Mesendoderm (in vitro differentiated cells): ENCODE measurements around the gene MYO7A.
A peak's percentile ranks its signal among the peaks of the same experiment; 100 is the strongest.

Experiments used
- DNase-seq: peaks from one replicate; pipeline ENCODE4 v3.0.0; 2013
- H2AK5ac ChIP-seq: 2 replicates; pipeline ENCODE4 v1.6.1; 2013; ENCODE audit warnings: low read length, inconsistent platforms
- H2BK120ac ChIP-seq: 2 replicates; pipeline ENCODE4 v1.6.1; 2013; ENCODE audit warnings: low read depth, mild to moderate bottlenecking, low read length, moderate library complexity, mixed read lengths
- H2BK15ac ChIP-seq: replicated peaks from 2 replicates; pipeline ENCODE4 v1.6.1; 2013; ENCODE audit warnings: low read depth, mild to moderate bottlenecking, moderate library complexity
- H2BK5ac ChIP-seq: 2 replicates; pipeline ENCODE4 v1.6.1; 2013; ENCODE audit warnings: low read length, inconsistent platforms
- H3K18ac ChIP-seq: 2 replicates; pipeline ENCODE4 v1.6.1; 2013; ENCODE audit warnings: mild to moderate bottlenecking, low read length, mixed read lengths
- H3K23ac ChIP-seq: one replicate; pipeline ENCODE4 v1.6.1; 2013; ENCODE audit warnings: low read length
- H3K27ac ChIP-seq: 2 replicates; pipeline ENCODE4 v1.5.1; 2013; ENCODE audit warnings: low read depth, mild to moderate bottlenecking, inconsistent platforms, low read length, moderate library complexity
- H3K27me3 ChIP-seq: 2 replicates; pipeline ENCODE4 v1.6.1; 2013; ENCODE audit warnings: low read length, control low read depth, mild to moderate bottlenecking, inconsistent platforms; ENCODE audit not compliant: insufficient read depth, poor library complexity
- H3K36me3 ChIP-seq: 2 replicates; pipeline ENCODE4 v1.6.1; 2013; ENCODE audit warnings: low read length, inconsistent platforms; ENCODE audit not compliant: control insufficient read depth, insufficient read depth
- H3K4ac ChIP-seq: one replicate; pipeline ENCODE4 v1.6.1; 2013; ENCODE audit warnings: low read depth, mild to moderate bottlenecking, low read length, moderate library complexity
- H3K4me1 ChIP-seq: 2 replicates; pipeline ENCODE4 v1.6.1; 2013; ENCODE audit warnings: low read depth, low read length, inconsistent platforms; ENCODE audit not compliant: control insufficient read depth
- H3K4me2 ChIP-seq: 2 replicates; pipeline ENCODE4 v1.6.1; 2013; ENCODE audit warnings: low read length
- H3K4me3 ChIP-seq: 2 replicates; pipeline ENCODE4 v1.5.1; 2013; ENCODE audit warnings: mild to moderate bottlenecking, low read length
- H3K56ac ChIP-seq: one replicate; pipeline ENCODE4 v1.6.1; 2013; ENCODE audit warnings: low read length
- H3K79me1 ChIP-seq: 2 replicates; pipeline ENCODE4 v1.6.1; 2013; ENCODE audit warnings: low read length, inconsistent platforms
- H3K79me2 ChIP-seq: 2 replicates; pipeline ENCODE4 v1.6.1; 2013; ENCODE audit warnings: mild to moderate bottlenecking, low read length; ENCODE audit not compliant: control insufficient read depth, insufficient read depth
- H3K9ac ChIP-seq: 2 replicates; pipeline ENCODE4 v1.6.1; 2013; ENCODE audit warnings: low read length, inconsistent platforms
- H4K5ac ChIP-seq: one replicate; pipeline ENCODE4 v1.6.1; 2013; ENCODE audit warnings: low read length
- H4K8ac ChIP-seq: one replicate; pipeline ENCODE4 v1.6.1; 2013; ENCODE audit warnings: low read depth, mild to moderate bottlenecking, control low read depth, low read length, moderate library complexity
- WGBS: extraction: QIAGEN DNeasy Blood & Tissue Kit; methylation state at CpG from one replicate; pipeline ENCODE4 v1.1.7; 2013; ENCODE audit warnings: low lambda C conversion rate, missing lambda C conversion rate; ENCODE audit not compliant: insufficient coverage; ENCODE audit errors: extremely low coverage; 5-methylcytosine and 5-hydroxymethylcytosine counted together

MYO7A gene

DNA sequence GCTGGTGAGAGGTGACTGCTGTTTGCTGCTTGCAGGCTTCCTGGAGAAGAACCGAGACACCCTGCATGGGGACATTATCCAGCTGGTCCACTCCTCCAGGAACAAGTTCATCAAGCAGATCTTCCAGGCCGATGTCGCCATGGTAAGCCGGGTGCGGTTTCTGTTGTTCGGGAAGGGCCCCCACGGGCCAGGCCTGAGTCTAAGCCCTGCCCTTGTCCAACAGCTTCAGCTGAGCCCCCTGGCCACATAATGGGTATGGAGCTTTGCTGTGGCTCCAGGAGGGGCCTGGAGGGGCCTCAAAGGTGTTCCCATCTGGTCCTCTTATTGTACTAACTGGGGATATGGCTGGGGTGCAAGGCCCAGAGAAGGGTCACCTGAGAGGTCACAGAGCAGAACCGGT is 38.0 kb downstream of the MYO7A start:
- WGBS, result no CpG with 5 or more reads among the region's 8 CpGs
- Histone ChIP-seq H3K36me3 (no peaks in the 10 kb centered on the region), H3K18ac (no peak overlapping the region), H3K79me2 (no peaks in the 10 kb centered on the region), H3K23ac (no peak overlapping the region), H3K4me3 (no peak overlapping the region), H3K27me3 (no peaks in the 10 kb centered on the region), H2BK15ac (no peak overlapping the region), H3K4me1 (peaks cover 4% of the 10 kb centered on the region), H2BK5ac (no peak overlapping the region), H3K4ac (no peak overlapping the region), H2BK120ac (no peak overlapping the region), H3K9ac (no peak overlapping the region), H3K4me2 (no peak overlapping the region), H3K56ac (no peak overlapping the region), H3K27ac (no peak overlapping the region), H4K8ac (no peak overlapping the region), H3K79me1 (no peaks in the 10 kb centered on the region), H4K5ac (no peak overlapping the region), H2AK5ac (no peak overlapping the region)
- DNase-seq, result no peak

- no peak overlapping the region for H2BK120ac ChIP-seq
- H2BK15ac ChIP-seq, result no peak overlapping the region
- no peak overlapping the region for H4K8ac ChIP-seq
- peaks cover 9% of the 10 kb centered on the region for H3K4me1 ChIP-seq
- no peak overlapping the region for H4K5ac ChIP-seq
- WGBS, result no CpG with 5 or more reads among the region's 9 CpGs
- no peaks in the 10 kb centered on the region for H3K36me3 ChIP-seq
- no peak overlapping the region for H2BK5ac ChIP-seq
- H3K9ac ChIP-seq, result no peak overlapping the region
- no peak overlapping the region for H3K4me3 ChIP-seq
- no peak overlapping the region for H3K56ac ChIP-seq
- DNase-seq, result peak; percentile 6
- no peaks in the 10 kb centered on the region for H3K79me1 ChIP-seq
- no peak overlapping the region for H3K23ac ChIP-seq
- H3K18ac ChIP-seq, result no peak overlapping the region
- H3K4me2 ChIP-seq, result no peak overlapping the region
- H3K27ac ChIP-seq, result no peak overlapping the region
- H2AK5ac ChIP-seq, result no peak overlapping the region
- no peak overlapping the region for H3K4ac ChIP-seq
- H3K27me3 ChIP-seq, result no peaks in the 10 kb centered on the region
- no peaks in the 10 kb centered on the region for H3K79me2 ChIP-seq
Observed at GRCh38 chr11:77167111-77167626, 39.1 kb downstream of the MYO7A start.

DNA sequence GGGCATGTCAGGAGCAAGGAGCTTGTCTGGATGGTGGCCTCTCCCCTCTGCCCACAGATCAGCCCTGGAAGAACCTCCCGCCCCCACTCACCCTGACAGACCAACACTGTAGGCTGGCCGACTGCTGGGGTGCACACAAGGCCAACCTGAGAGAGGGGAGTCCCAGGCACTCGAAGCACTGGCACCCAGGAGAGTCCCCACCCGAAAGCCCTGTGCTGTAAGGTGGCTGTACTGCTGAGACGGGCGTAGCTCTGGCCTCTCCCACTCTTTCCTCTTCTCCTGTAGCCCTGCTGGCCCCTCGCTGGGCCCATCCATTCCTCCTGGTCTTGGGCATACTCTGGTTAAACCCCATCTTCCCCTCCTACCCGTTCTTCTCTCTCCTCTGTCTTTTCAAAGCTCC is 39.7 kb downstream of the MYO7A start:
- Histone ChIP-seq H3K27ac (no peak overlapping the region), H3K79me2 (no peaks in the 10 kb centered on the region), H2BK15ac (no peak overlapping the region), H3K36me3 (no peaks in the 10 kb centered on the region), H3K79me1 (no peaks in the 10 kb centered on the region), H3K4ac (no peak overlapping the region), H2BK120ac (no peak overlapping the region), H4K8ac (no peak overlapping the region), H3K18ac (no peak overlapping the region), H2BK5ac (no peak overlapping the region), H4K5ac (no peak overlapping the region), H3K23ac (no peak overlapping the region), H3K4me2 (no peak overlapping the region), H3K4me1 (peaks cover 9% of the 10 kb centered on the region), H2AK5ac (no peak overlapping the region), H3K9ac (no peak overlapping the region), H3K27me3 (no peaks in the 10 kb centered on the region), H3K4me3 (no peak overlapping the region), H3K56ac (no peak overlapping the region)
- no peak for DNase-seq
- no CpG with 5 or more reads among the region's 8 CpGs for WGBS

- no peak overlapping the region for H3K18ac ChIP-seq
- H4K8ac ChIP-seq, result no peak overlapping the region
- no peaks in the 10 kb centered on the region for H3K79me1 ChIP-seq
- H3K4ac ChIP-seq, result no peak overlapping the region
- H4K5ac ChIP-seq, result no peak overlapping the region
- H2BK120ac ChIP-seq, result no peak overlapping the region
- no peak overlapping the region for H3K4me2 ChIP-seq
- H2AK5ac ChIP-seq, result no peak overlapping the region
- no peak overlapping the region for H3K9ac ChIP-seq
- peak overlapping the region; percentile 5 for H3K56ac ChIP-seq
- no peaks in the 10 kb centered on the region for H3K27me3 ChIP-seq
- no peak overlapping the region for H3K27ac ChIP-seq
- H3K79me2 ChIP-seq, result no peaks in the 10 kb centered on the region
- no peak overlapping the region for H3K23ac ChIP-seq
- WGBS, result no CpG with 5 or more reads among the region's 5 CpGs
- H3K36me3 ChIP-seq, result no peaks in the 10 kb centered on the region
- H3K4me1 ChIP-seq, result peaks cover 9% of the 10 kb centered on the region
- peak; percentile 94 for DNase-seq
- H2BK5ac ChIP-seq, result no peak overlapping the region
- no peak overlapping the region for H3K4me3 ChIP-seq
- H2BK15ac ChIP-seq, result no peak overlapping the region
Observed at GRCh38 chr11:77170107-77170506, 42.1 kb downstream of the MYO7A start.

DNA sequence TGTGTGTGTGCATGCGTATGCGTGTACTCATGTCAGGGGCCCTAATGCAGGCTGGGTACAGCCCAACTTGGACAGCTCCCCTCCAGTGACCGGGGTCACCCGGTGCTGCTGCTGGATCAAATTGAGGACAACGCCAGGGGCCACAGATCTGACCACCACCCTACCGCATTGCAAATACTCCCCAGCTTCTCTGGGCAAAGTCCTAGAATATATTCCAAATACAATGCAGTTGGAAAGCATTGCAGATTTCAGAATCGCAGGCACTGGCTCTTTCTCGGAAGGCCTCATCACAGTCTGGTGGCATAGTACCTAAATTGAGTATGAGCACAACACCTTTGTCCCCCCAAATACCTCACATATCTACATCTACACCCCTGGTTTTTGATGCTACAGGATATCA is 43.2 kb downstream of the MYO7A start:
- Histone ChIP-seq H2BK120ac (no peak overlapping the region), H3K23ac (no peak overlapping the region), H2BK5ac (no peak overlapping the region), H3K18ac (no peak overlapping the region), H3K4me1 (peaks cover 16% of the 10 kb centered on the region), H2BK15ac (no peak overlapping the region), H3K36me3 (no peaks in the 10 kb centered on the region), H3K9ac (no peak overlapping the region), H3K4ac (no peak overlapping the region), H3K4me3 (no peak overlapping the region), H3K4me2 (no peak overlapping the region), H3K27ac (no peak overlapping the region), H3K79me2 (no peaks in the 10 kb centered on the region), H2AK5ac (peak overlapping the region; percentile 54), H3K27me3 (no peaks in the 10 kb centered on the region), H4K5ac (no peak overlapping the region), H3K79me1 (no peaks in the 10 kb centered on the region), H3K56ac (peak overlapping the region; percentile 71), H4K8ac (no peak overlapping the region)
- DNase-seq, result no peak
- no CpG with 5 or more reads among the region's 8 CpGs for WGBS
